GM18951 (cell line): ENCODE measurements around the gene COL4A2.

Experiments
- POLR2A ChIP-seq: IDR thresholded peaks from 4 replicates; pipeline ENCODE4 v1.6.1; 2011; ENCODE audit warnings: mild to moderate bottlenecking; ENCODE audit not compliant: insufficient read length, insufficient read depth; ENCODE audit errors: extremely low read depth
- in situ Hi-C: fragments of 300-500 bp; cut with MboI; formaldehyde crosslinking; loops from one replicate; pipeline ENCODE4 v1.12.0; 2022; ENCODE audit warnings: low sequenced_read_pairs, mixed read lengths, inconsistent platforms; ENCODE audit not compliant: unreplicated experiment

COL4A2 gene

DNA sequence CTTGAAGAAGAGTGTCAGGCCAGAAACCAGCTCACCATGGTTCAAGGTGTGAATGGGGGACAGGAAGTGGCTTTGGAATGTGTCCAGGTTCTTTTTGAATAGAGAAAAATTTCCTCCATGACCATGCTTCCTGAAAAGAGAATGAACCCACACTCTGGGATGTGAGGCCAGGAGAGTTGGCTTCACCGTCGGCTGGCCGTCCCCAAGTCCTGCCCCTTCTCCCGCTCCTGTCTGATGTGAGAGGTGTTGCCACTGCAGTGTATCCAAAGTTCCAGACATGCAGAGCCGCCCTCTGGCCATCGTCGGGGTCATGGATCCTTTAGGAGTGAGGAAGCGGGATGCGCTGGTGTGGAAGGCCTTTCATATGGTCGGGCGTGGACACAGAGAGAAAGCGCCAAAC is 101.2 kb downstream of the COL4A2 start:
- in situ Hi-C loops = no loop called here
- TF ChIP-seq POLR2A = no peak

DNA sequence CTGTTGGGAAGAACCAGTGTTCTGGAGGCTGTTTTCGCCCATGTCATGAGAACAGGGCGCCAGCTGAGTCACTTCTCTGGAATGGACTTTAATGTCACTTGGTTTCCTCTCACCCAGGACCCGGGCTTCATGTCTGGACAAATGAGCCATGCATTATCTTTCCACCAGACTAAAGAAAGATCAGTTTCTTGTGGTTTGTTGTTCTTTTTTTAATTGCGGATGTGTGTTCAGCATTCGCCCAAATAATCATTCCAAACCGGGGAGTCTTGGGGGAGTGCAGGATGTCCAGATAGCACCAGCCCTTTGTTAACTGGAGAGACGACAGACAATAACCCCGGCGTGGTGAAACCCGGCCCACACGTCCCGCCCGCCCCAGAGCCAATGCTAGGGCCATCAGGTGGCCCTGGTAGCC is 102.5 kb downstream of the COL4A2 start:
- no peak for TF ChIP-seq POLR2A
- in situ Hi-C loops = no loop called here

DNA sequence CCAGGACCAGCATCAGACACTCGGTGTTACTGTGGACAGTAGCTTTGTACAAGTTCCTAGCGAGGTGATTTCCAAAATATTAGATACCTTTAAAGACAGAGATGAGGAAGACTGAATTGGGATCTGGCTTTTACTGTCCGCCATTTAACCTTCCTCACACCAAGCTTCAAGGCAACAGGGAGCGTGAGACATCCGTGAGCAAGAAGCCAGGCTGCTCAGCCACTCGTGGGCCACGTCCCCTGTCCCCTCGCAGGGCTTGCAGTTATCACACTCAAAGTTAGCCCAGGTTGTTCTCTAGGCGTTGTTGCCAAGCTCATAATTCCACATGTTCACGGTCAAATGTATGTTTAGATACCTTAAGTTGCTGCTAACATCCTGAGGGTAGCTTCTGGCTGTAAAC is 102.9 kb downstream of the COL4A2 start:
- TF ChIP-seq POLR2A = no peak
- in situ Hi-C loops = loop anchor here (10.0 kb wide), 1 partner anchor 195 kb away; no protein-coding TSS in a partner anchor

DNA sequence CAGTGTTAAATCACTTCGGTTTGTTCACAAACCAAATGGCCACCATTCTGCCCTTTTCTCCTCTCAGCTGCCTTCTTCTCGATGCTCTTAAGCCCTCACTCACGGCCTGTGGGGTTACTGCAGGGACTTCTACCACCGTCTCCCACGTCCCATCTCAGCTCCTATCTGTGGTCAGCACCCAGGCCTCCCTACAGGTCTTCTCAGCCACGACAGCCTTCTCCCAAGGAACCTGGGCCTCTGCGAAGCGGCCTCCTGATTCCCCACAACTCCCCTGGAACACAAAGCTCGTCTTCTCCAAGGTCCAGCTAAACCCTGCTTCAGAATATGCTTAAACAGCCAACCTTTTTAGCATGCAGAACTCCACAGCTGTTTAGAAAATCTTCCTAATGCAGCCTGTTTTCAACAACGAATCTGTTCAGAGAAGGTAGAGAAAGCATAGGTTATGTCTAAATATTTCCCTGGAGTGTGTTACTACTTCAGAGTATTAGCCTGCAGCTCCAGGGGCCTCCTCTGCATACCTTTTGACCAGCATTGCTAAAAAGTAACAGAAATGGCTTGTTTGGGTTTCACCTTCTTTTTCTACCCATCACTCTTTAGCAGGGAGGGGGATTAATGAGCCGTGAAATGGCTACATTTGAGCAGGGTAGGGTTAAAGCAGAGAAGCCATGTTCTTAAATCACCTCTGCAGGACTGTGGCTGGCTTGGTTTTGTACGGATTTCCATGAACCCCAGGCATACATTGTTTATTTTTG is 104.0 kb downstream of the COL4A2 start:
- in situ Hi-C loops = loop anchor here (10.0 kb wide), 1 partner anchor 196 kb away; no protein-coding TSS in a partner anchor
- TF ChIP-seq POLR2A = no peak

DNA sequence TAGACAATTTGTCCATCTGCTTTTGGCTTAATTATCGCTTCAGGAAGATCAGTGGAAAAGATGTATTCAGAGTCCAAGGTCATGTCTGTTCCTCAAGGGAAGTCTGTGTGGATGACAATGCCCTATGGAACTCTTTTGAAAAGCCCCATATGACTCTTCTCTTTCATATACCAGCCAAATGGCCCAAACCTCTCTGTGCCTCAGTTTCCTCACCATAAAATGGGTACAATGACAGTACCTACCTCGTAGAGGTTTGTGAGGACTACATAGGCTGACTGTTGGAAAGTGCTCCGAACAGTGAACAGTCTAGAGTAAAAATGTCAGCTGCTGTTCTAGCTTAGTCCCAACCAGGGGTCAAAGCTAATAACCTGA is 104.6 kb downstream of the COL4A2 start:
- in situ Hi-C loops = loop anchor here (10.0 kb wide), 1 partner anchor 197 kb away; no protein-coding TSS in a partner anchor
- TF ChIP-seq POLR2A = no peak

DNA sequence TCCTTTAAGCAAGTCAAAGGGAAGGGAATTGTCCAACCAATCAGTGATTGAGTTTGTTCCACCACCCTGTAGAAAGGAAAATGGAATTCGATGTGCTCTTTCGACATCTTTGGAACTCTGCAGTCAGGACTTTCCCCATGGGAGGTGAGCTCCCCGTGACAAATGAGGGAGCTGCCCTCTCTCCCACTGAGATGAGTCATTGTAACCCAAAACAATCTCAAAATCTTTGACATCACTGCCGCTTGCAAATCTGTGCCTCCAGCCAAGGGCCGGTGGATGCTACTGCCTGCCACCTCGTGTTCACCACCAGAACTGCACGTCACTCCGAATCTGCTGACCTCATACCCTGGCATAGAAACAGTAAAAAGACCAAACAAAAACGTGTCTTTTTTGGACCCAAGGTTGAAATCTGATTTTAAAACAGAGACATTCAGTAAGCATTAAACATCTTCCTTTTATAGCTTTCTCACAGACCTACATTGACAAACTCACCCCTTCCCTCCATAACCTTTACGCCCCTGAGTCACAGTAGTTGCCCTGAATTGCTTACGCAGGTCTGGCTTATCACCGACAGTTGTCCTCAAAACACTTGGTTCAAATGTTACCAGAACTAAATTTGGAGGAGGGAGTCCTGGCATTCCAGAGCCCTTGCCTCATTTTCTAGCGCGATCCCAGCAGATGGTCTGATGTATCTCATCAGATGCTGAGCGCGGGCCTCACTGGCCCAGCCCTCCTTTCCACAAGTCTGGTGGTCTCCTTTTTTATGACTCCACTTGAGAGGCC is 105.2 kb downstream of the COL4A2 start:
- in situ Hi-C loops = loop anchor here (10.0 kb wide), 1 partner anchor 198 kb away; no protein-coding TSS in a partner anchor

DNA sequence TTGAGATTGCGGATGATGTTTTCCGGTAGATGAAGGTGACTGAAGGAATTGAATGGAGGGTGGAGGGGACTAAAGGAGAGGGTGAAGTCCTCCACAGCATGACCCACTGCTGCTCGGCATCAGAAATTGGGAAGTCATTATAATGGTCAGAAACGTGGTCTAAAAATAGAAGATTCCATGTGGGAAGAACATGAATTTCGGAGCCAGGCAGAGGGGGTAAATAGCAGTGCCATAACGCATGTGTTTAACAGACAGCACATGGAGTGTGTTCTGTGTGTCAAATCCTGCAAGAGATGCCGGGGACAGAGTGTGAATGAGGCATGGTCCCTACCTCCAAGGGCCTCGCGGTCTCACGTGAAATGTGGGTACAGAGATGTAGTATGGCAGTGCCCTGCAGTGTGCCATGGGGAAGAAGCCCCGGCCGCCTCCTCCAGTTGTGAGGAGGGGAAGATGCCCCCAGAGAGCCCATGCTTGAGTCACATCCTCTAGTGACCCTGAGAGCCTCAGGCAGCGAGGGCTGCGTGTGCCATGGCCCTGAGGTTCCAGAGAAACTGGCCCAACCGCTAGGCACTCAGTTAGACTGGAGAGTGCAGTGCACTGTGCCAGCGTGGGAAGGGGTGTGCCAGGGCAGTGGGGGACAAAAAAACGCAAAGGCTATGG is 106.1 kb downstream of the COL4A2 start:
- in situ Hi-C loops = loop anchor here (10.0 kb wide), 1 partner anchor 198 kb away; no protein-coding TSS in a partner anchor
- TF ChIP-seq POLR2A = no peak

More for the DNA sequence above, 105.2 kb downstream of the COL4A2 start:
- TF ChIP-seq POLR2A = no peak

DNA sequence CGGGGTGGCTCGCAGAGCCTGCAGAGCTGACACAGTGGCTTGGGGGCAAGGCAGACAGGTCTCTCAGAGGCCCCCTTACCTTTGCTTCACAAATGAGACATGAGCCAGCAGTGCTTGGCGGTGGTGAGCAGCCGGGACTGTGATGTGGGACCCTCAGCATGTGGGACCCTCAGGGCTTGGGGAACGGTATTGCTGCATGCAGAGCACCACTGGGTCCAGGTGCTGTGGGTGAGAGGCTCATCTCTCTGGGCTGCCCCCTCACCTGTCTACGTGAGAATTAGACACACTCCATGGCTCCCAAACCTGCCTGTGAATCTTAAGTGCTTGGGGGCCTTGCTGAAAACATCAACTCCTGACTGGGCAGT is 106.6 kb downstream of the COL4A2 start:
- in situ Hi-C loops = loop anchor here (10.0 kb wide), 1 partner anchor 199 kb away; no protein-coding TSS in a partner anchor
- TF ChIP-seq POLR2A = no peak

DNA sequence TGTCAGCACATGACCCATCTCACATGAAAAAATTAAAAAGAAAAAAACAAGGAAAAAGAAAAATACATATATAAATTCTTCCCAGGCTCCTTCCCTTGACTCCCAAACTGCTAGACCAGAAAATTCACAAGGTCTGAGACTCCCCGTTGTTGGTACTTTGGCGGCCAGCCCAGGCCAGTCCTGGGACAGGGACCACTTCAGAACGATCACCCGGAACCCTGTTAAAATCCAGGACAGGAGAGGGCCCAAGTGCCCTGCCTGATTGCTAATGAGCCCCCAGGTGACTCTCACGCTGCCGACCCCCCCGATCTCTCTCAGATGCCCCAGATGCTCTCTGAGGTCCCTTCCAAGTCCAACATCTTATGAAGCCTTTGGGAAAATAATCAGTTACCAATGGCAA is 107.2 kb downstream of the COL4A2 start:
- in situ Hi-C loops = loop anchor here (10.0 kb wide), 1 partner anchor 199 kb away; no protein-coding TSS in a partner anchor
- TF ChIP-seq POLR2A = no peak

DNA sequence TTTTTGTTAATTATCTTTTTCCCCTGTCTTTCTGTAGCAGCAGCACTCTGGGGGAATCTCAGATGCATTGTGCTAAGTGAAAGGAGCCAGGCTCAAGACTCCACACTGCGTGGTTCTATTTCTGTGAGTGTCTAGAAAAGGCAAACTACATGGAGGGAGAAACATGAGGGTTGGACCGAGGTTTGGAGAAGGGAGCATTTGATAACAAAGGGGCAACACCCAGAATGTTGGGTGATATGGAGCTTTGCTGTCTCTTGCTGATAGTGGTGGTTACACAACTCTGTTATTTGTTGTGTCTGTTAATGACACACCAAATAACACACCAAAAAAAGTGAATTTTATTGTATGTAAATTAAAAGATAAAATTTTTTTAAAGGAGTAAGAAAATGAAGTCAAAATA is 107.8 kb downstream of the COL4A2 start:
- no peak for TF ChIP-seq POLR2A
- in situ Hi-C loops = loop anchor here (10.0 kb wide), 1 partner anchor 200 kb away; no protein-coding TSS in a partner anchor

DNA sequence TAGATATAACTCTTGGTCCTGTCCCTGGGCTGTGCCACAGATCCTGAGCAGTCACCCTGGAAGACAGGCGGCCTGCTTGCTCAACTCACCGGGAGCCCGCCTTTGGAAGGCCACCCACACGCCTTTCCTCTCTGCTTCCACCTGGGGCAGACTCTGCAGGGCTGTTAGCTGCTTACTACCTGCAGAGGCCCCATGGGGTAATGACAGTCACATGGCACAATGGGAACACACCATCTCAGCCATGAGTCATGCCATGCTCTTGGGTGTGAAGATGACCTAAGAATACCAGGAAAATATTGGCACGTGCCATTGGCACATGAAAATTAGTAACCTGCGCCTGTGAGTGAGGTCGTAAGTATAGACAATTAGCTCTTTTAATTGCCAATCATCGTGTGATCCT is 108.6 kb downstream of the COL4A2 start:
- in situ Hi-C loops = loop anchor here (10.0 kb wide), 1 partner anchor 201 kb away; no protein-coding TSS in a partner anchor
- no peak for TF ChIP-seq POLR2A

DNA sequence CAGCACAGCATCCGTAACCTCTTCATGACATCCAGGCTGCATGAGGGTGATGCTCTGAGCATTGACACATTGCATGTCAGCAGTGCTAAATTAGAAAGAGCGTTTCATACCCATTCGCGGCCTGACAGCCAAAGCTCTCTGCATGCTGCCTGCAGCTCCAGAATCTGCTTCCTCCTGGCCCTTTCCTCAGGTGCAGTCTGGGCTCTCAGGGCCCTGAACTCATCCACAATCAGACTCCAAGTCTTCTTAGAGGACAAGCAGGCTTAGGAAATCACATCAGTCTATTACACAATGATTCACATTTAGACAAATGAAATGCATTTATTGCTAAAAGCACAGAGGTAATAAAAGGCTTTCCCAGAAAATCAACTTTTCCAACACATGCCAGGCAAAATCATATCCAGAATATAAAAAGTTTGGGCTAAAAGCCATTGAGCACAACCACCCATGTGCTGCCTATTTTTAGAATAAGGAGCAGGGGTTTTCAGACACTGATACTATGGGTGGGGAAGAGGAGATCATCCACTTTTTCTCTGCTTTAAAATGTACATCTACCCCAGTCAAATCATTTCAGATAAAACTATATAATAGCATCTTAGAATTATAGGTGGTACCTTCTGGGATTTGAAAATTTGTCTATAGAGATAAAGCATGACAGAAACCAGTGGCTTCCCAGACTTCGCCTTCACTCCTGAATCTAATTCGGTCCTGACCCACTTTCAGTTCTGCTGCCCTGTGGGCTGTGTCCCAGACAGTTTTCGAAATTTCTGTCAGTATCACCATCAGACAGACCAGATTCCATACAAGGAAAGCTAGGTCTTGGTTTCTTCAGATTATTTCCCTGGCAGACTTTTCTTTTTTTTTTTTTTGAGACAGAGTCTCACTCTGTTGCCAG is 109.3 kb downstream of the COL4A2 start:
- in situ Hi-C loops = loop anchor here (10.0 kb wide), 1 partner anchor 202 kb away; no protein-coding TSS in a partner anchor

DNA sequence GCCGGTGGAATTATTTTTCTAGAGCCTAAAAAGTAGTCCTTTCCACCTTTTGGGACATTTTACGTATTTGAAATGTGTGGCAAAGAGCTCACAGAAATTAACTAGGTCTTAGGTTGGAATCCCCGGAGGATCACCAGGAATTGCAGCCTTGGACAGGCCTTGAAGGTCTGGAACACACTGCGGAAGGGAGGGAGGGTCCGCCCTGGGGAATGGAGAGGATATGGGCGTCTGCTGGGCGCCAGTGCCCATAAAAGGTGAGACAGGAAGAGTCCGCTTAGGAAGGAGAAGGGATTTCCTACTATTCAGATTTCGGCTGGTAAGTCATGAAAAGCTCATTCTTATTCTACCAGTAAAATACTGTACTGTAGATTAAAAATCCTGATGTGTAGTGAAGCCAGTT is 111.9 kb downstream of the COL4A2 start:
- no peak for TF ChIP-seq POLR2A

More for the DNA sequence above, 109.3 kb downstream of the COL4A2 start:
- no peak for TF ChIP-seq POLR2A

More for the DNA sequence above, 111.9 kb downstream of the COL4A2 start:
- in situ Hi-C loops = loop anchor here (10.0 kb wide), 1 partner anchor 204 kb away; no protein-coding TSS in a partner anchor
